Mammary epithelial cell (primary cell): ENCODE measurements around the gene NCKAP5.

Experiments
- EZH2 ChIP-seq: IDR thresholded peaks from 2 replicates; pipeline ENCODE4 v1.6.1; 2012; ENCODE audit warnings: low read length, inconsistent platforms, borderline replicate concordance
- TF ChIP-seq, protein P1 (sequence below), 2 donors: IDR thresholded peaks in 1 of 2; conservative IDR thresholded peaks in 1 of 2; 2 replicates each; pipeline ENCODE4 v1.5.1; 2011 to 2012; ENCODE audit warnings: inconsistent platforms in 2 of 2, low read length in 2 of 2, mild to moderate bottlenecking in 2 of 2, control low read depth in 1 of 2, low read depth in 1 of 2; ENCODE audit not compliant: insufficient read depth in 1 of 2; ENCODE audit errors: extremely low read depth in 1 of 2

DNA sequence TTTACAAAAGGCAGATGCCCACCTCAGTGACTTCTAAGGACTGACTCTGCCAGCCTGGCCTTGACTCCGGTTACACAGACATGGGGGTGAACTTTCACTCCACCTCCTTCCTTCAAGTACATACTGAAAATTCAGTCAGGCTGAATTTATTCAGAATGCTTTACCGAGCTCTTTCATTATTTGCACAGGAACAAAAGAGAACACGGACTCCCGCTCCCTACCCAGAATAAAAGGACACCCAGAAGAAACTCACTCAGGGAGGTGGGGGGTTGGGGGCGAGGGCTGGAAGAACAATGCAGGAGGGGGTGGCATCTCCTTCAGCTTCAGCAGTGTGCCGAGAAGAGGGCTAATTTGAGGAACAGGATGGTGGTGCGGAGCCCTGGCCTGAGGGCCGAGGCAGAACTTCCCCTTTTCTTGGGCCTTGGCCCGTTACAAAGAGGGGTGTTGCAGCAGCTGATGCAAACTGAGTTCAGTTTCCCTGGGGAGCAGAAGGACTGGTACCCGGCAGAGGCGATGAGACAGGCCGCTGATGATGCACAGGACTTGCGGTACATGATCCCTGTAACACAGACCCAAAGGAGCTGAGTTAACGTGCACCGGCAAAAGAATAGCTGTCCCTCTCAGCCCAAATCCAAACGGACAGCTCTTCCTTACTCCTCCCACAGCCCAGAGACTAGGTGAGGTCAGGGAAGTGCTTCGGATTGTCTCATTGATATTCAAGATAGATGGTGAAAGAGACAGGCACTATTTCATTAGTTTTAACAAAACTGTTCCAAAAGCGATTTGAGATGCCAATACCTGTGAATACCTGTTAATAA lies 922.3 kb downstream of the NCKAP5 start:
- TF ChIP-seq, protein P1, sequence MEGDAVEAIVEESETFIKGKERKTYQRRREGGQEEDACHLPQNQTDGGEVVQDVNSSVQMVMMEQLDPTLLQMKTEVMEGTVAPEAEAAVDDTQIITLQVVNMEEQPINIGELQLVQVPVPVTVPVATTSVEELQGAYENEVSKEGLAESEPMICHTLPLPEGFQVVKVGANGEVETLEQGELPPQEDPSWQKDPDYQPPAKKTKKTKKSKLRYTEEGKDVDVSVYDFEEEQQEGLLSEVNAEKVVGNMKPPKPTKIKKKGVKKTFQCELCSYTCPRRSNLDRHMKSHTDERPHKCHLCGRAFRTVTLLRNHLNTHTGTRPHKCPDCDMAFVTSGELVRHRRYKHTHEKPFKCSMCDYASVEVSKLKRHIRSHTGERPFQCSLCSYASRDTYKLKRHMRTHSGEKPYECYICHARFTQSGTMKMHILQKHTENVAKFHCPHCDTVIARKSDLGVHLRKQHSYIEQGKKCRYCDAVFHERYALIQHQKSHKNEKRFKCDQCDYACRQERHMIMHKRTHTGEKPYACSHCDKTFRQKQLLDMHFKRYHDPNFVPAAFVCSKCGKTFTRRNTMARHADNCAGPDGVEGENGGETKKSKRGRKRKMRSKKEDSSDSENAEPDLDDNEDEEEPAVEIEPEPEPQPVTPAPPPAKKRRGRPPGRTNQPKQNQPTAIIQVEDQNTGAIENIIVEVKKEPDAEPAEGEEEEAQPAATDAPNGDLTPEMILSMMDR (conservative IDR thresholded peaks at IDR 0.05 in 1 of 2, IDR thresholded peaks at IDR 0.05 in 1 of 2; ENCODE audit: extremely low read depth in 1 of 2, insufficient read depth in 1 of 2, low read depth in 1 of 2, low read length in 2 of 2), result no peak
- no peak for TF ChIP-seq EZH2
